ENCODE measurements around the gene SPAG8. TPM values are rescaled to one million over a fixed set of nuclear protein-coding genes. Genes with fewer than 3 reads are reported as not detected.

The SPAG8 gene
- total RNA-seq, 2 experiments from 2014 or later: 0.81 to 1.3 TPM

- Histone ChIP-seq H3K4me3 (ENCODE audit: low read length) (no peak overlapping the region), H3K36me3 (ENCODE audit: insufficient read depth, low read length) (peaks cover 33% of the 10 kb centered on the region), H3K4me1 (ENCODE audit: insufficient read depth, low read length) (peaks cover 5% of the 10 kb centered on the region), H3K9me3 (ENCODE audit: control insufficient read depth in 1 of 2, insufficient read depth in 1 of 2, low read length in 2 of 2) (no peaks in the 10 kb centered on the region), H3K27ac (ENCODE audit: low read depth in 1 of 2, low read length in 2 of 2) (no peak overlapping the region), H3K27me3 (ENCODE audit: control insufficient read depth in 1 of 2, insufficient read depth in 2 of 2, low read length in 2 of 2) (no peaks in the 10 kb centered on the region)
- intact Hi-C loops (cut with DNase I, micrococcal nuclease): loop anchor here (1.0 to 5.0 kb wide), 5 partner anchors 35 to 233 kb away; no protein-coding TSS in a partner anchor
- DNase-seq (no peak), ATAC-seq (ENCODE audit: poor library complexity) (no peak)
- Mint-ChIP-seq H3K36me3 (ENCODE audit: low read depth) (peaks cover 38% of the 10 kb centered on the region), H3K27me3 (no peaks in the 10 kb centered on the region), H3K27ac (no peak overlapping the region), H3K9me3 (no peaks in the 10 kb centered on the region), H3K4me1 (ENCODE audit: low read depth) (peaks cover 7% of the 10 kb centered on the region), H3K4me3 (no peak overlapping the region)
- ChIA-PET CTCF (interaction anchor here (0.6 to 3.5 kb wide), 17 partner anchors 12 to 145 kb away, joined by 3 to 32 read pairs (median 4); partner anchors contain the start of genes CREB3, FAM221B, GBA2 and RGP1), POLR2A (interaction anchor here (0.7 to 1.2 kb wide), 2 partner anchors 42 to 710 kb away, joined by 3 to 4 read pairs; partner anchors contain the start of gene FANCG)
- TF ChIP-seq CTCF (IDR thresholded peaks at IDR 0.05): no peak
Observed at GRCh38 chr9:35790025-35790384, 22.1 kb downstream of the SPAG8 start.

GRCh38 chr9:35789541-35789940 lies 22.5 kb downstream of the SPAG8 start:
- H3K27ac ChIP-seq (ENCODE audit: low read depth in 1 of 2, low read length in 2 of 2): no peak overlapping the region
- Mint-ChIP-seq H3K36me3 (ENCODE audit: low read depth) (peaks cover 38% of the 10 kb centered on the region), H3K4me3 (no peak overlapping the region), H3K27me3 (no peaks in the 10 kb centered on the region), H3K27ac (no peak overlapping the region), H3K9me3 (no peaks in the 10 kb centered on the region), H3K4me1 (ENCODE audit: low read depth) (peaks cover 7% of the 10 kb centered on the region)
- H3K4me3 ChIP-seq (ENCODE audit: low read length): no peak overlapping the region
- H3K36me3 ChIP-seq (ENCODE audit: insufficient read depth, low read length): peaks cover 33% of the 10 kb centered on the region
- no peak for ATAC-seq (ENCODE audit: poor library complexity)
- POLR2A ChIA-PET: interaction anchor here (1.2 kb wide), 1 partner anchor 41 kb away, joined by 4 read pairs; no protein-coding TSS in a partner anchor
- TF ChIP-seq CTCF (IDR thresholded peaks at IDR 0.05): no peak
- intact Hi-C loops (cut with DNase I, micrococcal nuclease): no loop called here
- H3K4me1 ChIP-seq (ENCODE audit: insufficient read depth, low read length): peaks cover 5% of the 10 kb centered on the region
- H3K9me3 ChIP-seq (ENCODE audit: control insufficient read depth in 1 of 2, insufficient read depth in 1 of 2, low read length in 2 of 2): no peaks in the 10 kb centered on the region
- no peak for DNase-seq
- CTCF ChIA-PET: interaction anchor here (0.6 to 3.5 kb wide), 17 partner anchors 12 to 145 kb away, joined by 3 to 32 read pairs (median 4); partner anchors contain the start of genes CREB3, FAM221B, GBA2 and RGP1
- no peaks in the 10 kb centered on the region for H3K27me3 ChIP-seq (ENCODE audit: control insufficient read depth in 1 of 2, insufficient read depth in 2 of 2, low read length in 2 of 2)

- H3K4me3 ChIP-seq (ENCODE audit: low read length): no peak overlapping the region
- Mint-ChIP-seq H3K27me3 (no peaks in the 10 kb centered on the region), H3K27ac (no peak overlapping the region), H3K9me3 (no peaks in the 10 kb centered on the region), H3K4me3 (no peak overlapping the region), H3K36me3 (ENCODE audit: low read depth) (peaks cover 49% of the 10 kb centered on the region), H3K4me1 (ENCODE audit: low read depth) (no peaks in the 10 kb centered on the region)
- H3K4me1 ChIP-seq (ENCODE audit: insufficient read depth, low read length): no peaks in the 10 kb centered on the region
- no peak for DNase-seq
- H3K27ac ChIP-seq (ENCODE audit: low read depth in 1 of 2, low read length in 2 of 2): no peak overlapping the region
- H3K9me3 ChIP-seq (ENCODE audit: control insufficient read depth in 1 of 2, insufficient read depth in 1 of 2, low read length in 2 of 2): no peaks in the 10 kb centered on the region
- TF ChIP-seq CTCF (IDR thresholded peaks at IDR 0.05): no peak
- POLR2A ChIA-PET: no interaction called here
- CTCF ChIA-PET: interaction anchor here (1.0 to 1.7 kb wide), 2 partner anchors 27 to 52 kb away, joined by 3 to 5 read pairs; no protein-coding TSS in a partner anchor
- no peaks in the 10 kb centered on the region for H3K27me3 ChIP-seq (ENCODE audit: control insufficient read depth in 1 of 2, insufficient read depth in 2 of 2, low read length in 2 of 2)
- H3K36me3 ChIP-seq (ENCODE audit: insufficient read depth, low read length): peaks cover 16% of the 10 kb centered on the region
- intact Hi-C loops (cut with DNase I, micrococcal nuclease): no loop called here
- no peak for ATAC-seq (ENCODE audit: poor library complexity)
Observed at GRCh38 chr9:35783418-35783817, 28.6 kb downstream of the SPAG8 start.
